Mammary epithelial cell (primary cell): Measurements from ENCODE around the gene ATXN1.

Experiments used
- EZH2 ChIP-seq: IDR thresholded peaks from 2 replicates; pipeline ENCODE4 v1.6.1; 2012; ENCODE audit warnings: low read length, inconsistent platforms, borderline replicate concordance
- TF ChIP-seq, protein P1 (sequence below), 2 donors: IDR thresholded peaks in 1 of 2; conservative IDR thresholded peaks in 1 of 2; 2 replicates each; pipeline ENCODE4 v1.5.1; 2011 to 2012; ENCODE audit warnings: inconsistent platforms in 2 of 2, low read length in 2 of 2, mild to moderate bottlenecking in 2 of 2, control low read depth in 1 of 2, low read depth in 1 of 2; ENCODE audit not compliant: insufficient read depth in 1 of 2; ENCODE audit errors: extremely low read depth in 1 of 2

GRCh38 chr6:16508959-16509358, 252.3 kb downstream of the ATXN1 start:
- TF ChIP-seq, protein P1, sequence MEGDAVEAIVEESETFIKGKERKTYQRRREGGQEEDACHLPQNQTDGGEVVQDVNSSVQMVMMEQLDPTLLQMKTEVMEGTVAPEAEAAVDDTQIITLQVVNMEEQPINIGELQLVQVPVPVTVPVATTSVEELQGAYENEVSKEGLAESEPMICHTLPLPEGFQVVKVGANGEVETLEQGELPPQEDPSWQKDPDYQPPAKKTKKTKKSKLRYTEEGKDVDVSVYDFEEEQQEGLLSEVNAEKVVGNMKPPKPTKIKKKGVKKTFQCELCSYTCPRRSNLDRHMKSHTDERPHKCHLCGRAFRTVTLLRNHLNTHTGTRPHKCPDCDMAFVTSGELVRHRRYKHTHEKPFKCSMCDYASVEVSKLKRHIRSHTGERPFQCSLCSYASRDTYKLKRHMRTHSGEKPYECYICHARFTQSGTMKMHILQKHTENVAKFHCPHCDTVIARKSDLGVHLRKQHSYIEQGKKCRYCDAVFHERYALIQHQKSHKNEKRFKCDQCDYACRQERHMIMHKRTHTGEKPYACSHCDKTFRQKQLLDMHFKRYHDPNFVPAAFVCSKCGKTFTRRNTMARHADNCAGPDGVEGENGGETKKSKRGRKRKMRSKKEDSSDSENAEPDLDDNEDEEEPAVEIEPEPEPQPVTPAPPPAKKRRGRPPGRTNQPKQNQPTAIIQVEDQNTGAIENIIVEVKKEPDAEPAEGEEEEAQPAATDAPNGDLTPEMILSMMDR (conservative IDR thresholded peaks at IDR 0.05 in 1 of 2, IDR thresholded peaks at IDR 0.05 in 1 of 2; ENCODE audit: extremely low read depth in 1 of 2, insufficient read depth in 1 of 2, low read depth in 1 of 2, low read length in 2 of 2): no peak
- no peak for TF ChIP-seq EZH2
